Measurements from ENCODE around the gene MAF.

Gene MAF

GRCh38 chr16:79612207-79612606, 11.7 kb upstream of the MAF start:
- DNase-seq (ENCODE audit: low spot score), result no peak

- no peak for DNase-seq (ENCODE audit: low spot score)
These were observed 10.2 kb upstream of the MAF start for GRCh38 chr16:79610771-79611170.

- DNase-seq (ENCODE audit: low spot score), result no peak
These were observed 9.3 kb upstream of the MAF start for GRCh38 chr16:79609861-79610260.

GRCh38 chr16:79608976-79609375, 8.4 kb upstream of the MAF start:
- DNase-seq (ENCODE audit: low spot score), result no peak

GRCh38 chr16:79607587-79607986, 7.0 kb upstream of the MAF start:
- no peak for DNase-seq (ENCODE audit: low spot score)

- no peak for DNase-seq (ENCODE audit: low spot score)
These were observed 5.5 kb upstream of the MAF start for GRCh38 chr16:79605999-79606398.

GRCh38 chr16:79603055-79603454, 2.5 kb upstream of the MAF start:
- DNase-seq (ENCODE audit: low spot score), result no peak

GRCh38 chr16:79602628-79603014, 2.1 kb upstream of the MAF start:
- no peak for DNase-seq (ENCODE audit: low spot score)

GRCh38 chr16:79601931-79602627, 1.5 kb upstream of the MAF start:
- DNase-seq (ENCODE audit: low spot score), result peak; percentile 85

GRCh38 chr16:79601092-79601930, 774 bp upstream of the MAF start:
- DNase-seq (ENCODE audit: low spot score), result no peak

GRCh38 chr16:79599837-79600637, 500 bp downstream of the MAF start:
- no peak for DNase-seq (ENCODE audit: low spot score)

- peak; percentile 49 for DNase-seq (ENCODE audit: low spot score)
These were observed 1.2 kb downstream of the MAF start for GRCh38 chr16:79599256-79599836.

- DNase-seq (ENCODE audit: low spot score), result peak; percentile 67
These were observed 2.0 kb downstream of the MAF start for GRCh38 chr16:79598348-79599181.

- DNase-seq (ENCODE audit: low spot score), result no peak
These were observed 2.5 kb downstream of the MAF start for GRCh38 chr16:79598063-79598347.

- peak; percentile 36 for DNase-seq (ENCODE audit: low spot score)
These were observed 3.1 kb downstream of the MAF start for GRCh38 chr16:79597277-79598062.

GRCh38 chr16:79595931-79596450, 4.5 kb downstream of the MAF start:
- peak; percentile 32 for DNase-seq (ENCODE audit: low spot score)

GRCh38 chr16:79595231-79595641, 5.3 kb downstream of the MAF start:
- DNase-seq (ENCODE audit: low spot score), result peak; percentile 43

- no peak for DNase-seq (ENCODE audit: low spot score)
These were observed 6.8 kb downstream of the MAF start for GRCh38 chr16:79593754-79594153.

- DNase-seq (ENCODE audit: low spot score), result peak; percentile 37
These were observed 7.4 kb downstream of the MAF start for GRCh38 chr16:79593074-79593531.

- DNase-seq (ENCODE audit: low spot score), result no peak
These were observed 8.4 kb downstream of the MAF start for GRCh38 chr16:79592186-79592585.
